Measurements from ENCODE around the gene TPM4.

- TF ChIP-seq CTCF (IDR thresholded peaks at IDR 0.05; ENCODE audit: low read length) (no peak), EZH2 (IDR thresholded peaks at IDR 0.05; ENCODE audit: borderline replicate concordance, low read length) (no peak)
Observed at GRCh38 chr19:16041991-16042386, 34.3 kb upstream of the TPM4 start.

All from OCI-LY1 (cell line).